K562 treated with DMSO at 1 percent for 12 hours (cell line): ENCODE measurements around the gene MAPK9. TPM values are rescaled to one million over a fixed set of nuclear protein-coding genes. Genes with fewer than 3 reads are reported as not detected.

ENCODE experiments used
- total RNA-seq: library from RNA; unstranded; fragments of 300-600 nt; gene quantifications from 2 replicates; pipeline ENCODE4 v1.2.3, GENCODE V29; 2022; ENCODE audit not compliant: insufficient read depth

Gene MAPK9
- total RNA-seq = 18.7 and 41.9 TPM in 2 replicates

DNA sequence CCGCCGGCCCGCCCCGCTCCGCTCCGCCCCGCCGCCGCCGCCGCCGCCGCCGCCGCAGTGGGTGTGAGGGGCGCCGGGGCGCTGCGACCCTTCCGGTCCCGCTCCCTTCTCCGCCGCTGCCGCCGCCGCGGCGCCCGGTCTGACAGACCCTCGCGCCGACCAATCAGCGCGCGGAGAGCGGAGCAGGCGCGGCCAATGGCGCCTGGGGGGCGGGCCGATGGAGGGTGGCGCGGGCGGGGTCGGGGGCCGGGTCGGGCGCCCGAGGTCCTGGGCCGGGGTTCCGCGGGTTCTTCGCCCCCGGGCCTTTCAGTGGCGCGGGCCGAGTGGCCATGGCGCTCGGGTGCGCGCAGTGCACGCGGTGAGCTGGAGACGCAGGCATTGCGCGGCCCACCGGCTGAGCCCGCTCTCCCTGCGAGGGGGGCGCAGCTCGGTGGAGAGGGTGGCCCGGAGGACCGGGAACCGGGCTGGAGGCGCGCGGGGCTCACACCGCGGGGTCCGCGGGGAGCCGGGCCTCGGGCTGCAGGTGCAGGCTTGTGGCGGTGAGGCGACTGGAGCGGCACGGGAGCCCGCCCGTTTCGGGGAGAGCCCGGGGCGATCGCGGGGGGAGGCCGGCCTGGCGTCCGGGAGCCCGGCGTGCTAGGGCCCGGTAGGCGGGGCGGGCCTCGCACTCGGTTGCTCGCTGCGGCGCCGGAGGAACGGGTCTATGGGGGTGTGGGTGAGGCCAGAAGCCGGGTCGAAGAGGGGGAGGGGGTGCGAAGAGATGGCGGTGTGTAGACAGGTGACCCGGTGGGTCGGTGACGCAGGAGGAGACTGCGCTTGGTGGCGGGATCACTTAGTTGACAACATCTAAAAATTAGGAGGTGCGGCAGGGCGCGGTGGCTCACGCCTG, at the start of gene MAPK9:
MAPK9 (minus strand) TSS at position 141 of the 889 bp plus-strand sequence. CDS start 11,522 bp downstream, outside the sequence.

DNA sequence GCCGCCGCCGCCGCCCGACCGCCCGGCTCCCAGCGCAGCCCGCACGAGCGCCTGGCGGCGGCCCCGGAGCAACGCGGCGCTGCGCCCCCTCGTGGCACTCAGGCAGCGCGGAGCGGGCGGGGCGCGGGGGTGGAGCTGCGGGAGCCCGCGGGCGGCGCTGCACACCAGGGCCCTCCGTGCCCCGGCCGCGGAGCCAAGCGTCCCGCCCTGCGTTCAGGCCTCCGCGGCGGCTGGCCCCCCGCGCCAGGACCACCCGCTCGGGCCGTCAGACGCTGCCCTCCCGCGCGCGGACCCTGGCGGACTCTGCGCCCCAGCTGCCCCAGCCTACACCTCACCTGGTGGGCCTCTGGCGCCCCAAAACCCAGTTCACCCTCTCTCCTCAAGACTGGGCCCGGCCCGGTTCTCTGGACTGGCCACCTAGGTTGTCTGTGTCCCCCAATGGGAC, 82.7 kb downstream of the MAPK9 start, which contains the start of gene RASGEF1C:
RASGEF1C (minus strand) TSS at position 75 of the 445 bp plus-strand sequence. CDS start 71,159 bp downstream, outside the sequence.

Other genes with a start within 250 kb of the MAPK9 start
- 50.2 and 75.1 TPM in 2 replicates for gene RNF130, start 220.3 kb downstream of the MAPK9 start, total RNA-seq
- 0.37 and 2.6 TPM in 2 replicates for gene RASGEF1C, start 82.9 kb downstream of the MAPK9 start, total RNA-seq
- gene GFPT2, start 61.3 kb upstream of the MAPK9 start, total RNA-seq = 0.26 TPM in 1 of 2 replicates, not detected in the other
- 3.8 and 15.4 TPM in 2 replicates for gene CNOT6, start 202.3 kb upstream of the MAPK9 start, total RNA-seq